ENCODE results near the gene ABLIM3.

Gene ABLIM3

DNA sequence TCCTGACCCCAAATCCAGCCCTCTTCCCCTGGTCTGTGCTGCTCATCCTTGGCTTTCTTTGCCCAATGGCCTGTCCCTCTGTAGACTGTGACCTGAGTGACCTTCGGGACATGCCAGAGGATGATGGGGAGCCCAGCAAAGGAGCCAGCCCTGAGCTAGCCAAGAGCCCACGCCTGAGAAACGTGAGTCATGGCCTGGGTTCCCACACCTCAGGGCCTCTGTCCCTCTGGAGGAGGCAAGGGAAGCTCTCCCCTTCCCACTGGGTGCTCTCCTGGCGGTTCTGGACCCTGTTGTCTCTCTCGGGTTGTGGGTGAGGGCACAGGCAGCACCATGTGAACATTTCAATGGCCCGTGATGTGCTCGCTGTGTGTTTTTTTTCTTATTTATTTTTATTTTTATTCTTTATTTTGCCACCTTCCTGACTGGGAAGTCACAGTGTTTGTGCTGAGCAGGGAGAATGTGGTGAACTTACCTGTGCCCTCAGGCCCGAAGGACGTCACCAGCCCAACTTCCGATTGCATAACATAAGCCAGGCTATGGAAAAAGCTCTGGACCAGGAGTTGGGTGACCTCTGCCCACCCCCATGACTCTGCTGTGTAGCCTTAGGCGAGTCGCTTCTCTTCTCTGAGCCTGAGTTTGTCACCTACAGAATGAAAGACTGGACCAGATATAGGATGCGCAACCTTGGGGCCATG is 159.9 kb downstream of the ABLIM3 start:
- Histone ChIP-seq H3K4me1 (peaks cover 3% of the 10 kb centered on the region), H2AFZ (no peak overlapping the region)

GRCh38 chr5:149301744-149302380 is 160.6 kb downstream of the ABLIM3 start:
- H2AFZ ChIP-seq = no peak overlapping the region
- H3K27ac ChIP-seq = no peak overlapping the region
- no peaks in the 10 kb centered on the region for H3K79me2 ChIP-seq
- no peaks in the 10 kb centered on the region for H3K36me3 ChIP-seq (ENCODE audit: control insufficient read depth, insufficient read depth, low read length)
- H3K4me3 ChIP-seq (ENCODE audit: low read depth, low read length) = no peak overlapping the region
- no peak overlapping the region for H3K4me2 ChIP-seq (ENCODE audit: low read length)
- H3K27me3 ChIP-seq (ENCODE audit: control insufficient read depth, insufficient read depth, low read length) = no peaks in the 10 kb centered on the region
- H3K9ac ChIP-seq = no peak overlapping the region
- peaks cover 3% of the 10 kb centered on the region for H3K4me1 ChIP-seq
- TF ChIP-seq, protein P1, sequence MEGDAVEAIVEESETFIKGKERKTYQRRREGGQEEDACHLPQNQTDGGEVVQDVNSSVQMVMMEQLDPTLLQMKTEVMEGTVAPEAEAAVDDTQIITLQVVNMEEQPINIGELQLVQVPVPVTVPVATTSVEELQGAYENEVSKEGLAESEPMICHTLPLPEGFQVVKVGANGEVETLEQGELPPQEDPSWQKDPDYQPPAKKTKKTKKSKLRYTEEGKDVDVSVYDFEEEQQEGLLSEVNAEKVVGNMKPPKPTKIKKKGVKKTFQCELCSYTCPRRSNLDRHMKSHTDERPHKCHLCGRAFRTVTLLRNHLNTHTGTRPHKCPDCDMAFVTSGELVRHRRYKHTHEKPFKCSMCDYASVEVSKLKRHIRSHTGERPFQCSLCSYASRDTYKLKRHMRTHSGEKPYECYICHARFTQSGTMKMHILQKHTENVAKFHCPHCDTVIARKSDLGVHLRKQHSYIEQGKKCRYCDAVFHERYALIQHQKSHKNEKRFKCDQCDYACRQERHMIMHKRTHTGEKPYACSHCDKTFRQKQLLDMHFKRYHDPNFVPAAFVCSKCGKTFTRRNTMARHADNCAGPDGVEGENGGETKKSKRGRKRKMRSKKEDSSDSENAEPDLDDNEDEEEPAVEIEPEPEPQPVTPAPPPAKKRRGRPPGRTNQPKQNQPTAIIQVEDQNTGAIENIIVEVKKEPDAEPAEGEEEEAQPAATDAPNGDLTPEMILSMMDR (IDR thresholded peaks at IDR 0.05) = no peak
- H3K9me3 ChIP-seq (ENCODE audit: control insufficient read depth, low read length) = no peaks in the 10 kb centered on the region

More for the DNA sequence above, 159.9 kb downstream of the ABLIM3 start:
- Histone ChIP-seq H3K9me3 (ENCODE audit: control insufficient read depth, low read length) (no peaks in the 10 kb centered on the region), H3K4me2 (ENCODE audit: low read length) (no peak overlapping the region), H3K27ac (no peak overlapping the region), H3K27me3 (ENCODE audit: control insufficient read depth, insufficient read depth, low read length) (no peaks in the 10 kb centered on the region), H3K9ac (no peak overlapping the region), H3K4me3 (ENCODE audit: low read depth, low read length) (no peak overlapping the region), H3K79me2 (no peaks in the 10 kb centered on the region), H3K36me3 (ENCODE audit: control insufficient read depth, insufficient read depth, low read length) (no peaks in the 10 kb centered on the region)
- TF ChIP-seq, protein P1 (IDR thresholded peaks at IDR 0.05) = no peak

- Histone ChIP-seq H3K4me2 (ENCODE audit: low read length) (no peak overlapping the region), H3K4me3 (ENCODE audit: low read depth, low read length) (no peak overlapping the region), H2AFZ (no peak overlapping the region), H3K9me3 (ENCODE audit: control insufficient read depth, low read length) (no peaks in the 10 kb centered on the region), H3K36me3 (ENCODE audit: control insufficient read depth, insufficient read depth, low read length) (no peaks in the 10 kb centered on the region), H3K27ac (no peak overlapping the region), H3K4me1 (peaks cover 3% of the 10 kb centered on the region), H3K27me3 (ENCODE audit: control insufficient read depth, insufficient read depth, low read length) (no peaks in the 10 kb centered on the region), H3K79me2 (no peaks in the 10 kb centered on the region), H3K9ac (no peak overlapping the region)
- TF ChIP-seq, protein P1 (IDR thresholded peaks at IDR 0.05) = no peak
Measured at GRCh38 chr5:149302641-149303040, 161.3 kb downstream of the ABLIM3 start.

DNA sequence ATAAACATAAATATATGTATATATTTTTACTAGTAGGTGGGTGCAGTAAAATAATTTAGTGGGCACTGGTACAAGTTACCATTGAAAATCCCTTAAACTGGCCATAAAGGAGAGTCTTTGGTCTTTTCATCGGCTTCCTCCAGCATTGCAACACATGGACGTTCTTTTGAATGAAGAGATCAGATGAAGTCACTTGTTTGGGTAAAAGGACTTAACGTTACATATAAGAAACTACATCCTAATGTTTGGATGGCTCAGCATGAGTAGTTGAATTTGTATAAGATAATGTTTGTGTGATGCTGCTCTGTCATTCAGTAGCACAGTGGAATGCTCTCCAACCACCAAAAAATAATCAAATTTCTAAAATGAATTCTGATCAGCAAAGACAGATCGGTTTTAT is 161.9 kb downstream of the ABLIM3 start:
- H3K4me3 ChIP-seq (ENCODE audit: low read depth, low read length) = no peak overlapping the region
- TF ChIP-seq, protein P1 (IDR thresholded peaks at IDR 0.05) = no peak
- H3K36me3 ChIP-seq (ENCODE audit: control insufficient read depth, insufficient read depth, low read length) = no peaks in the 10 kb centered on the region
- H3K27me3 ChIP-seq (ENCODE audit: control insufficient read depth, insufficient read depth, low read length) = no peaks in the 10 kb centered on the region
- H3K79me2 ChIP-seq = no peaks in the 10 kb centered on the region
- no peaks in the 10 kb centered on the region for H3K9me3 ChIP-seq (ENCODE audit: control insufficient read depth, low read length)
- no peak overlapping the region for H3K9ac ChIP-seq
- no peak overlapping the region for H2AFZ ChIP-seq
- no peak overlapping the region for H3K27ac ChIP-seq
- no peaks in the 10 kb centered on the region for H3K4me1 ChIP-seq
- no peak overlapping the region for H3K4me2 ChIP-seq (ENCODE audit: low read length)
